DMS79 treated with DMSO at 0.1 percent for 48 hours (cell line): ENCODE results near the gene RBM17.
"Not testable (repeated sequence)": the region's sequence is repeated elsewhere in the genome, so short reads cannot be mapped to it uniquely, and the experiment has no call there.

Source experiments
- DNase-seq: peaks from one replicate; lab custom pipeline; 2025; lab: John Stamatoyannopoulos, UW

Gene RBM17, protein sequence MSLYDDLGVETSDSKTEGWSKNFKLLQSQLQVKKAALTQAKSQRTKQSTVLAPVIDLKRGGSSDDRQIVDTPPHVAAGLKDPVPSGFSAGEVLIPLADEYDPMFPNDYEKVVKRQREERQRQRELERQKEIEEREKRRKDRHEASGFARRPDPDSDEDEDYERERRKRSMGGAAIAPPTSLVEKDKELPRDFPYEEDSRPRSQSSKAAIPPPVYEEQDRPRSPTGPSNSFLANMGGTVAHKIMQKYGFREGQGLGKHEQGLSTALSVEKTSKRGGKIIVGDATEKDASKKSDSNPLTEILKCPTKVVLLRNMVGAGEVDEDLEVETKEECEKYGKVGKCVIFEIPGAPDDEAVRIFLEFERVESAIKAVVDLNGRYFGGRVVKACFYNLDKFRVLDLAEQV

GRCh38 chr10:6088721-6089333 is at the start of gene RBM17:
TSS of gene RBM17 (plus strand) at chr10:6089034. CDS start at chr10:6097066, 8,032 bp downstream.
- peak; percentile 57 for DNase-seq

DNA sequence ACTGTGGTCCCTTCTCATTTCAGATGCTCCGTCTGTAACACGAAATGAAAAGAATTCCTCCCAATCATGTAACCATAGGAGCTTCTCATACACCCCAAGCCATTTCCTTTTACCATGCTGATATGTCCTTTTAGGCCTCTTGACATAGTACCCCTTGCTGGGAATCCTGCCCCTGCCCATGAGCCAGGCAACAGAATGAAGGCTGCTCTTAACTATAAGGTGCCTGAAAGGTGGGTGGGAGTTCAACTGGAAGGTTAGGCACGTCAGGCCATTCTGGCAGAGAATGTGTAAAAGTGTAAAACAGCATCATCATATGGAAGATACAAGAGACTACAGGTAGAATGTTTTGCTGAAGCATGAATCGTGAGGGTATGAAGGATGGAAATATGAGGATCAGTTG is 49.1 kb upstream of the RBM17 start:
- no peak for DNase-seq

DNA sequence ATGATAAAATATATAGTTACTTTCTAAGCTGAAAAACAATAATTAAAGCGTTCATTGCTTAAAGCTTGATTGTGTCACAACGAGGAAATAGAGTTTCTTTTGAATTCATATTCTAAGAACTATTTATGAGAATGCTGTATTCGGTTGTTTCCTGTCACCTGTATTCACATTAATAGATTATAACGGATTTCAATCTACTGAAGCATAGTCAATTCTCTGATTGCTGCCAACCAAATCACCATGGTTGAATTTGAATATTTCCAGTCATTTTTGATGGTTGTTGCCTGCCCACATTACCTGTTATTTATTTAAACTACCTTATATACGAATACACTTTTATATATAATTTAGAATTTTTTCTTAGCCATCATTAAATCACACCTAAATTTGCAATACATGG is 48.6 kb upstream of the RBM17 start:
- DNase-seq: no peak

DNA sequence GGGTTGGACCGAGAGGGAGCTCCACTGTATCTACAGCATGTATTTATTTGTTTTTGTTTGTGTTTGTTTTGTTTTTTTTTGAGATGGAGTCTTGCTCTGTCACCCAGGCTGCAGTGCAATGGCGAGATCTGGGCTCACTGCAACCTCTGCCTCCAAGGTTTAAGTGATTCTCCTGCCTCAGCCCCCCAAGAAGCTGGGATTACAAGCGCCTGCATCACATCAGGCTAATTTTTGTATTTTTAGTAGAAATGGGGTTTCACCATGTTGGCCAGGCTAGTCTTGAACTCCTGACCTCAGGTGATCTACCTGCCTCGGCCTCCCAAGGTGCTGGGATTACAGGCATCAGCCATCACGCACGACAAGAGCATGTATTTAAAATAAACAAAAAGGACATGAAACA is 45.5 kb upstream of the RBM17 start:
- DNase-seq: not testable (repeated sequence)

DNA sequence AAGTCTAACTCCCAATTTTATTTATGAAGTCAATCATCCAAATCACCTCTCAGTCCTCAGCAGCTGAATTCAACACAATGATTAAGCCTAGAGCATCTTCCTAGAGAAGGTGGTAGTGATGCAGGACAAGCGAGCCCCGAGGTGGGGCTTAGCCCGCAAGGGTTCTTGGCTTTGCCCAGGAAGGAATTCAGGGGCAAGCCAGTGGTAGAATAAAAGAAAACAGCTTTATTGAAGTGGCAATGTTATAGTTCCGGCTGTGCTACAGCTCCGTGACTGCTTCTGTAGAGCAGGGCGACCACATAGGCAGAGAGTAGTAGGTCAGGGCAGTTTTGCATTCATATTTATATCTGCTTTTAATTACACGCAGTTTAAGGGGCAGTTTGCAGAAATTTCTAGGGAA is 44.8 kb upstream of the RBM17 start:
- no peak for DNase-seq

- DNase-seq: no peak
These were observed 44.0 kb upstream of the RBM17 start for GRCh38 chr10:6044751-6045313.

GRCh38 chr10:6045314-6045848 is 43.5 kb upstream of the RBM17 start:
- DNase-seq: no peak

GRCh38 chr10:6045878-6046772 is 42.7 kb upstream of the RBM17 start:
- DNase-seq: no peak

DNA sequence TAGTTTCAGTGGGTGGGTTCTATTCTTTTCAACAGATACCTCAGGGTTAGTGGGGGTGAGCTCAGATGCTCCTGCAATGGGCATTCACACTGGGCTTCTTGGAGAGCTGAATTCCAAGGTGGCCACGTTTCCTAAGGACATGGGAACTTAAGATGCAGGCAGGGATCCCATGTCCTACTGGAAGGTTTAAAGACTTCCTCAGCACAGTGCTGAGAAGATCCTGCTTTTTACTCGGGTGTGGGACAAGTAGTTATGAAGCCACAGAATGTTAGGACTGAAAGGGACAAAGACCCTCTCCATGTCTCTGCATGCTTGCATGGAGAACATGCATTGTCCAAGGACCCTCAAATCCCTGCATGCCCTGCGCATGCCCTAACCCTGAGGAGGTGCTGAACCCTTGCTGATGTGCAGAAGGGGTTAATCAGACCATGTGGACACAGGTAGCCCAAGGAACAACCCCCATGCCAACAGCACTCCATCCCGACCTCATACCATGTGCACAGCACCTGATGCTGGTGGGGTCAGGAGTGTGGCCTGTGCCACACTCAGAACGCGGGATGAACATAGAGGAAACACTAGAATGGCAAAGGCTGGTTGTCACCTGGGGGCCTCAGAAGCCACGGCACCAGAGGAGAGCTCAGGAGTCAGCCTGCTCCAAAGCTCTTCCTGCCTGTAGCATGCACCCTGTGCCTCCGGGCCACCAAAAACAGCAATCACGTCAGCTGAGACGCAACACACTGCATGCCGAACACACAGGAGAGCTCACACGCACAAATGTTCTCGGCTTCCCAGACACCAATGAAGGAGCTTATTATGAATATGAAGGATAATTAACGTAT is 41.8 kb upstream of the RBM17 start:
- no peak for DNase-seq

DNA sequence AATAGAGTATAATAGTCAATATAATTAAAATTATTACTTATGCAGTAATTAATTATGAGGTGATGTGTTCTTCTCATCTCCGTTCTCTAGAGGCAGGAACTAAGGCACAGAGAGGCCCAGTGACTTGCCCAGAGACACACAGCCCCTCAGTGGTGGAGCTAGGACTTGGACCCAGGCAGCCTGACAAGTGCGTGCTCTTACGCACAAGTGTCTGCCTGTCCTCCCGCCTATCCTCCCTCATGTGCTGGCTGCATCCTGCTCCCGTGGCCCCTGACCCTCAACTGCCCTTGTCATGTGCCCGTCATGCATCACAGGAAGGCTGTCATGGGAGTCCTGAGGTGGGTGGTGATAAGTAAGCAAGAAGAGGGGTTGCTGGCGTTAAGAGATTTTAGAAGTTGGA is 41.0 kb upstream of the RBM17 start:
- no peak for DNase-seq

DNA sequence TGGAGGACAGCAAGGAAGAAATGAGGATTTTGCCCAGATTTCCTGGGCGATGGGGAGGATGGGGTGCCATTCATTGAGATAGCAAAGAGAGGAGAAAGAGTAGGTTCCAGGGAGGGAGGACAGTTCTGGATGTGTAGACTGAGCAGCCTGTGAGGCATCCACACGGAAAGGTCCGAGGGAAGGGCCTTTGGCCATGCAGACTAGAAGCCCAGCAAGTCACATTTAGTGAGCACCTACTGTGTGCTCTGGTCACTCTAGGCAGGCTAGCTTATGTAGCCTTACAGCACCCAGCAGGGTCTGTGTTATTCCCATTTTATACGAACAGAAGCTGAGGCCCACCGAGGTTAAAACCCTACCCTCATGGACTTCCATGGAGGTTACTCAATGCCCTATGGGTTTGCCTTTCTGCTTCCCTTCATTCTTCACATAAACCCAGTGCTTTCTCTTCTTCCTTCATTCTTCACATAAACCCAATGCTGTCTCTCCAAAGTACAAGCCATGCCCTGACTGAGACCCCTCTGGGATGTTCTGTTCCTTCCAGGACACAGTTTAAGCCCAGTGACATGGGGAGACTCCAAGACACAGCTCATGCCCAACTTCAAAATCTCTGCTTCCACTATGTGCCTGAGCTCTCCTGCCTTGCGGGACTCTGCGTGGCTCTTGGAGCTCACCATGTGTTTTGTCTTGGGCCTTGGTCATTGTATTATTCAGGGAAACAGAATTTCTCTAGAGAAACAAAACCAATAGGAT is 40.4 kb upstream of the RBM17 start:
- no peak for DNase-seq

DNA sequence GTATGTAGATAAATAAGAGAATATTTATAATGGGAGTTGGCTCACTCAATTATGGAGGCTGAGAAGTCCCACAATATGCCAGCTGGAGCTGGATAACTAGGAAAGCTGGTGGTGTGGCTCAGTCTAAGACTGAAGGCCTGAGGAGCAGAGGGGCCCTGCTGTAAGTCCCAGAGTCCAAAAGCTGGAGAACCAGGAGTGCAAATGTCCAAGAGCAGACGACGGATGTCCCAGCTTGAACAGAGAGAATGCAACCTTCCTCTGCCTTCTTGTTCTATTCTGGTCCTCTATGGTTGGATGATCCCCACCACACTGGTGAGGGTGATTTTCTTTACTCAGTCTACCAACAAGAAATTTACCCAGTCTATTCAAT is 39.8 kb upstream of the RBM17 start:
- DNase-seq: no peak

GRCh38 chr10:6050801-6051445 is 37.9 kb upstream of the RBM17 start:
- DNase-seq: peak; percentile 8

DNA sequence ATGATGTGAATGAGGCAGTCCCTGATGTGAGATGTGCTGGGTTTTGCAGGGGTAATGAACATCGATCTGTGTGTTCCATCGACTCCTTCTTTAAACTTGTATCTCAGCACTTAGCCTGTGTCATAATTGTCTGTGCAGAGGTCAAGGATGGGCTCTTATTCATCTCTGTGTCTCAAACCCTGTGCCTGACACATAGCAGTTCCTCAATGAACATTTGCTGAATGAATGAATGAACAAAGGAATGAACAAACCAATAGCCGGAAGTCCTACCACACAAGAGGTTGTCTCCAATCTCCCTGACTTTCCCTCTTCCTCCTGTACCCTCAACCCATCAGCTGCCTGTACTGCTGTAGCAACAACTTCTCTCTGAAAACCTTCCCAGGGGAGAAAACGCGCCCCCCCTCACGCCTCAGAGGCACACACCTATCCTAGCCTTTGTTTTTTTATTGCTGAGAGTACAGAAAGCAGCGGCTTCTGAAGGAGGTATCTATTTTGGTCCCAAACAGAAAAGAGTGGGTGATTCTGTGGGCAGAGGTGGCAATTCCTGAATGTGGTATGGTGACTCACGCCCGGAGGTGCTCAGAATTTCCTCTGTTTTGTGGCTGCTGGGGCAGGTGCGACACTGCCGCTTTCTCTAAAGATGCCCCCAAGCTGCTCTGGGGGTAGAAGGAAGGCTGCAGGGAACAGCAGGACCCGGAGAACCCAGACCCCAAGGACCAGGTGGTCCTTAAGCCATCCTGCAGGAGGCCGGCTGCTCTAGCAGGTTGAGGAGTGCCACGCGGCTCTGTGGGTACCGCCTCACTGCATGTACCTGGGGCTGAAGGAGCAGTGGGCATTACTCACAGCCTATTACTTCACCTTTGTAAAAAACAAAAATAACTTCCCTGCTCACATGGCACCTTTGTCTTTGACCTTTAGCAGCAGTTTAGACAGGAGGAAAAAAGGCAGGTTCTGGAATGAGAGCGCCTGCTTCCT is 36.3 kb upstream of the RBM17 start:
- DNase-seq: no peak

DNA sequence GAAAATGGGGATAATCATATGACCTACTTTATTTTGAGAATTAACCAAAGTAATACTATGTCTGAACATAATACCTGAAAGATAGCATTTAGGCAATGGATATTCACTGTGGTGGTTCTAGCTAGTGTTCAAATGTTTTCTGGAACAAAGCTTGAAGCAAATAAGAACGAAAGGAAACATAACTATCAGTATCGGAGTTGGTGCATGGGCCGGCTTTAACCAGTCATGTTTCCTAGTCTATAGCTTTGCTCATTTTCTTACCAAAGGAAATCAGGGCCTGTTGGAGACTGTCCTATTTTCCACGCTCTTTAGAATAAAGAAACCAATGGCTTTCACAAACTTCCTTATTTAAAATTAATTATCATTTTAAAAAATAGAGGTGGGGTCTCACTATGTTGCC is 35.5 kb upstream of the RBM17 start:
- DNase-seq: no peak

DNA sequence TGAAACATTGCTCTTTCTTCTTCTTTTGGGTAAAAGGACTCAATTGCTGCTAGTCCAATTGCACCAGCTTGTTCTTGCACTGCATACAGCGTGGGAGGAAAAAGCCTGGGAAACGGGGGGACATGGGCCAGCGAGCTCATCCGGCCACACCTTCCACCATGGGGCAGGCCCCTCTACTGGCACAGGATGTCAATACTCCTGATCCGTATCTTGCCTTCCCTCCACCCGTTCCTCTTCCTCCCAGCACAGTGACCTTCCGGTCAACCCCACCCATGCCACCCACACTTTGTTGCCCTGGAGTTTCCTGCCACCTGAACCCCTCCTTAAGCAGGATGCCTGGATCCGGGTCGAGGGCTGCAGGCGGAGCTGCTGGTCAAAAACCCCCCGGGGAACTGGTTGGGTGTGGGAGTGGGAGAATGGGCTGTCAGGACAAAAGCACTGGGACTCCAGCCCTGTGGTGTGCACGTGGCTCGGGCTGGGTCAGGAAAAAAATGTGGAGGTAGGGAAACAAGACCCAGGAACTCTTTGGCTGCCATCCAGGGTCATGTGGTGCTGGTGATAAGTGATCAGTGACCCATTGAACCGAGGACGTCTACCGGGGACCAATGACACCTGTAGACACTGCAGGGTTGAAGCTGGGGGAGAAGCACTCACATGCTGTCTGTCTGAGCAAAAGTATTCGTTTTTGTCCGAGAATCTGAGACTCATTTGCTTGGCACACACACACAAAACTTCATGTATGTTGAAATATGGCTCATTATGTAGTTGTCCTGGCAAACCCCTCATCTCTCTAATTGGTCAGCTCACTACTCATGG is 34.8 kb upstream of the RBM17 start:
- no peak for DNase-seq

- DNase-seq: no peak
These were observed 34.0 kb upstream of the RBM17 start for GRCh38 chr10:6054884-6055283.

GRCh38 chr10:6055929-6056328 is 32.9 kb upstream of the RBM17 start:
- DNase-seq: no peak
